ENCODE results near the gene HBEGF.
A peak's percentile ranks its signal among the peaks of the same experiment; 100 is the strongest.

HBEGF gene

GRCh38 chr5:140312067-140312790, 34.2 kb downstream of the HBEGF start:
- Histone ChIP-seq H3K4me1 (ENCODE audit: control insufficient read depth, low read depth, low read length) (no peaks in the 10 kb centered on the region), H3K9me3 (ENCODE audit: control insufficient read depth, low read depth, low read length) (no peaks in the 10 kb centered on the region), H3K9ac (ENCODE audit: low read length) (no peak overlapping the region), H3K27me3 (ENCODE audit: control insufficient read depth, insufficient read depth, low read length) (no peaks in the 10 kb centered on the region), H3K4me3 (ENCODE audit: low read length) (no peak overlapping the region), H3K27ac (ENCODE audit: low read length) (no peak overlapping the region), H3K36me3 (ENCODE audit: control insufficient read depth, low read depth, low read length) (no peaks in the 10 kb centered on the region)

- H3K4me1 ChIP-seq (ENCODE audit: control insufficient read depth, low read depth, low read length) = no peaks in the 10 kb centered on the region
- H3K9me3 ChIP-seq (ENCODE audit: control insufficient read depth, low read depth, low read length) = no peaks in the 10 kb centered on the region
- no peaks in the 10 kb centered on the region for H3K36me3 ChIP-seq (ENCODE audit: control insufficient read depth, low read depth, low read length)
- no peak overlapping the region for H3K27ac ChIP-seq (ENCODE audit: low read length)
- H3K9ac ChIP-seq (ENCODE audit: low read length) = no peak overlapping the region
- no peaks in the 10 kb centered on the region for H3K27me3 ChIP-seq (ENCODE audit: control insufficient read depth, insufficient read depth, low read length)
- no peak overlapping the region for H3K4me3 ChIP-seq (ENCODE audit: low read length)
Observed at GRCh38 chr5:140311011-140311467, 35.4 kb downstream of the HBEGF start.

GRCh38 chr5:140310434-140310833, 36.0 kb downstream of the HBEGF start:
- H3K27me3 ChIP-seq (ENCODE audit: control insufficient read depth, insufficient read depth, low read length) = no peaks in the 10 kb centered on the region
- H3K9me3 ChIP-seq (ENCODE audit: control insufficient read depth, low read depth, low read length) = no peaks in the 10 kb centered on the region
- H3K4me1 ChIP-seq (ENCODE audit: control insufficient read depth, low read depth, low read length) = no peaks in the 10 kb centered on the region
- H3K27ac ChIP-seq (ENCODE audit: low read length) = no peak overlapping the region
- H3K36me3 ChIP-seq (ENCODE audit: control insufficient read depth, low read depth, low read length) = no peaks in the 10 kb centered on the region
- H3K9ac ChIP-seq (ENCODE audit: low read length) = no peak overlapping the region
- no peak overlapping the region for H3K4me3 ChIP-seq (ENCODE audit: low read length)

GRCh38 chr5:140309706-140310249, 36.6 kb downstream of the HBEGF start:
- no peaks in the 10 kb centered on the region for H3K36me3 ChIP-seq (ENCODE audit: control insufficient read depth, low read depth, low read length)
- no peaks in the 10 kb centered on the region for H3K27me3 ChIP-seq (ENCODE audit: control insufficient read depth, insufficient read depth, low read length)
- H3K9ac ChIP-seq (ENCODE audit: low read length) = no peak overlapping the region
- no peak overlapping the region for H3K4me3 ChIP-seq (ENCODE audit: low read length)
- H3K27ac ChIP-seq (ENCODE audit: low read length) = no peak overlapping the region
- H3K4me1 ChIP-seq (ENCODE audit: control insufficient read depth, low read depth, low read length) = no peaks in the 10 kb centered on the region
- no peaks in the 10 kb centered on the region for H3K9me3 ChIP-seq (ENCODE audit: control insufficient read depth, low read depth, low read length)

- Histone ChIP-seq H3K36me3 (ENCODE audit: control insufficient read depth, low read depth, low read length) (peaks cover 2% of the 10 kb centered on the region), H3K4me3 (ENCODE audit: low read length) (no peak overlapping the region), H3K27ac (ENCODE audit: low read length) (no peak overlapping the region), H3K9me3 (ENCODE audit: control insufficient read depth, low read depth, low read length) (no peaks in the 10 kb centered on the region), H3K9ac (ENCODE audit: low read length) (no peak overlapping the region), H3K27me3 (ENCODE audit: control insufficient read depth, insufficient read depth, low read length) (no peaks in the 10 kb centered on the region), H3K4me1 (ENCODE audit: control insufficient read depth, low read depth, low read length) (peaks cover 7% of the 10 kb centered on the region)
Observed at GRCh38 chr5:140305471-140305870, 40.9 kb downstream of the HBEGF start.

GRCh38 chr5:140303966-140304365, 42.4 kb downstream of the HBEGF start:
- Histone ChIP-seq H3K27me3 (ENCODE audit: control insufficient read depth, insufficient read depth, low read length) (no peaks in the 10 kb centered on the region), H3K27ac (ENCODE audit: low read length) (no peak overlapping the region), H3K4me1 (ENCODE audit: control insufficient read depth, low read depth, low read length) (peaks cover 7% of the 10 kb centered on the region), H3K4me3 (ENCODE audit: low read length) (no peak overlapping the region), H3K9ac (ENCODE audit: low read length) (no peak overlapping the region), H3K36me3 (ENCODE audit: control insufficient read depth, low read depth, low read length) (peaks cover 9% of the 10 kb centered on the region), H3K9me3 (ENCODE audit: control insufficient read depth, low read depth, low read length) (no peaks in the 10 kb centered on the region)

GRCh38 chr5:140302786-140303639, 43.4 kb downstream of the HBEGF start, which contains the start of gene PFDN1:
TSS of gene PFDN1 (minus strand) at chr5:140303101. CDS start at chr5:140303073, 28 bp downstream.
- H3K27me3 ChIP-seq (ENCODE audit: control insufficient read depth, insufficient read depth, low read length) = no peaks in the 10 kb centered on the region
- H3K9me3 ChIP-seq (ENCODE audit: control insufficient read depth, low read depth, low read length) = no peaks in the 10 kb centered on the region
- H3K9ac ChIP-seq (ENCODE audit: low read length) = peak within 1 kb of the TSS; percentile 91
- peak within 1 kb of the TSS; percentile 98 for H3K4me3 ChIP-seq (ENCODE audit: low read length)
- peaks cover 7% of the 10 kb centered on the region for H3K4me1 ChIP-seq (ENCODE audit: control insufficient read depth, low read depth, low read length)
- H3K36me3 ChIP-seq (ENCODE audit: control insufficient read depth, low read depth, low read length) = peaks cover 18% of the 10 kb centered on the region
- peak within 1 kb of the TSS; percentile 77 for H3K27ac ChIP-seq (ENCODE audit: low read length)

- Histone ChIP-seq H3K4me1 (ENCODE audit: control insufficient read depth, low read depth, low read length) (peaks cover 7% of the 10 kb centered on the region), H3K27me3 (ENCODE audit: control insufficient read depth, insufficient read depth, low read length) (no peaks in the 10 kb centered on the region), H3K9ac (ENCODE audit: low read length) (no peak overlapping the region), H3K4me3 (ENCODE audit: low read length) (peak overlapping the region; percentile 98), H3K36me3 (ENCODE audit: control insufficient read depth, low read depth, low read length) (peaks cover 18% of the 10 kb centered on the region), H3K27ac (ENCODE audit: low read length) (no peak overlapping the region), H3K9me3 (ENCODE audit: control insufficient read depth, low read depth, low read length) (no peaks in the 10 kb centered on the region)
Observed at GRCh38 chr5:140301136-140301535, 45.3 kb downstream of the HBEGF start.

- Histone ChIP-seq H3K4me1 (ENCODE audit: control insufficient read depth, low read depth, low read length) (peaks cover 7% of the 10 kb centered on the region), H3K36me3 (ENCODE audit: control insufficient read depth, low read depth, low read length) (peaks cover 18% of the 10 kb centered on the region), H3K4me3 (ENCODE audit: low read length) (no peak overlapping the region), H3K27ac (ENCODE audit: low read length) (no peak overlapping the region), H3K27me3 (ENCODE audit: control insufficient read depth, insufficient read depth, low read length) (no peaks in the 10 kb centered on the region), H3K9ac (ENCODE audit: low read length) (no peak overlapping the region), H3K9me3 (ENCODE audit: control insufficient read depth, low read depth, low read length) (no peaks in the 10 kb centered on the region)
Observed at GRCh38 chr5:140299056-140299455, 47.3 kb downstream of the HBEGF start.

- Histone ChIP-seq H3K27me3 (ENCODE audit: control insufficient read depth, insufficient read depth, low read length) (no peaks in the 10 kb centered on the region), H3K9ac (ENCODE audit: low read length) (no peak overlapping the region), H3K4me1 (ENCODE audit: control insufficient read depth, low read depth, low read length) (peaks cover 7% of the 10 kb centered on the region), H3K4me3 (ENCODE audit: low read length) (no peak overlapping the region), H3K27ac (ENCODE audit: low read length) (no peak overlapping the region), H3K9me3 (ENCODE audit: control insufficient read depth, low read depth, low read length) (no peaks in the 10 kb centered on the region), H3K36me3 (ENCODE audit: control insufficient read depth, low read depth, low read length) (peaks cover 18% of the 10 kb centered on the region)
Observed at GRCh38 chr5:140298183-140298601, 48.2 kb downstream of the HBEGF start.

- Histone ChIP-seq H3K27me3 (ENCODE audit: control insufficient read depth, insufficient read depth, low read length) (no peaks in the 10 kb centered on the region), H3K36me3 (ENCODE audit: control insufficient read depth, low read depth, low read length) (peaks cover 18% of the 10 kb centered on the region), H3K4me3 (ENCODE audit: low read length) (no peak overlapping the region), H3K4me1 (ENCODE audit: control insufficient read depth, low read depth, low read length) (peaks cover 7% of the 10 kb centered on the region), H3K9ac (ENCODE audit: low read length) (no peak overlapping the region), H3K9me3 (ENCODE audit: control insufficient read depth, low read depth, low read length) (no peaks in the 10 kb centered on the region), H3K27ac (ENCODE audit: low read length) (no peak overlapping the region)
Observed at GRCh38 chr5:140297283-140297682, 49.1 kb downstream of the HBEGF start.

Data from iPS-18a (cell line).